Duodenal mucosa (tissue), 2 donors: ENCODE measurements around the gene MLKL.

ENCODE experiments used
- H3K27ac ChIP-seq: one replicate; pipeline ENCODE4 v1.7.0; 2013; ENCODE audit warnings: low read depth, low read length
- H3K27me3 ChIP-seq, 2 donors: one replicate each; pipeline ENCODE4 v1.7.0; 2013; ENCODE audit warnings: low read length in 2 of 2, control low read depth in 1 of 2; ENCODE audit not compliant: insufficient read depth in 2 of 2, control insufficient read depth in 1 of 2
- H3K36me3 ChIP-seq, 2 donors: one replicate each; pipeline ENCODE4 v1.7.0; 2013; ENCODE audit warnings: low read length in 2 of 2, control low read depth in 1 of 2; ENCODE audit not compliant: insufficient read depth in 2 of 2, control insufficient read depth in 1 of 2
- H3K4me1 ChIP-seq, 2 donors: one replicate each; pipeline ENCODE4 v1.7.0; 2013; ENCODE audit warnings: low read length in 2 of 2, control low read depth in 1 of 2; ENCODE audit not compliant: insufficient read depth in 2 of 2, control insufficient read depth in 1 of 2
- H3K4me3 ChIP-seq, 2 donors: one replicate each; pipeline ENCODE4 v1.7.0; 2013; ENCODE audit warnings: low read length in 2 of 2, low read depth in 1 of 2
- H3K9ac ChIP-seq, 2 donors: one replicate each; pipeline ENCODE4 v1.7.0; 2013; ENCODE audit warnings: low read length in 2 of 2, low read depth in 1 of 2
- H3K9me3 ChIP-seq, 2 donors: one replicate each; pipeline ENCODE4 v1.7.0; 2013; ENCODE audit warnings: low read length in 2 of 2, control low read depth in 1 of 2; ENCODE audit not compliant: control insufficient read depth in 1 of 2

MLKL gene

GRCh38 chr16:74709441-74709877 is 8.8 kb upstream of the MLKL start:
- no peak overlapping the region for H3K4me3 ChIP-seq
- H3K27me3 ChIP-seq, result no peaks in the 10 kb centered on the region
- H3K4me1 ChIP-seq, result peaks cover 0 to 4% of the 10 kb centered on the region in 2 donors
- peak overlapping the region in 1 of 2 donors; percentile 20 for H3K9ac ChIP-seq
- H3K27ac ChIP-seq, result no peak overlapping the region
- no peaks in the 10 kb centered on the region for H3K36me3 ChIP-seq
- H3K9me3 ChIP-seq, result no peaks in the 10 kb centered on the region

GRCh38 chr16:74700116-74700437 is 585 bp downstream of the MLKL start:
- Histone ChIP-seq H3K4me1 (peaks cover 22 to 24% of the 10 kb centered on the region in 2 donors), H3K36me3 (peaks cover 3 to 5% of the 10 kb centered on the region in 2 donors), H3K9ac (peak overlapping the region; percentile 76 to 95), H3K27me3 (no peaks in the 10 kb centered on the region), H3K9me3 (no peaks in the 10 kb centered on the region), H3K4me3 (peak overlapping the region; percentile 89 to 98), H3K27ac (peak overlapping the region; percentile 77)

- peak overlapping the region; percentile 89 to 98 for H3K4me3 ChIP-seq
- H3K9me3 ChIP-seq, result no peaks in the 10 kb centered on the region
- peak overlapping the region in 1 of 2 donors; percentile 95 for H3K9ac ChIP-seq
- H3K27ac ChIP-seq, result no peak overlapping the region
- peaks cover 4 to 7% of the 10 kb centered on the region in 2 donors for H3K36me3 ChIP-seq
- peaks cover 22 to 24% of the 10 kb centered on the region in 2 donors for H3K4me1 ChIP-seq
- H3K27me3 ChIP-seq, result no peaks in the 10 kb centered on the region
Observed at GRCh38 chr16:74699666-74700065, 996 bp downstream of the MLKL start.

- no peak overlapping the region for H3K27ac ChIP-seq
- peaks cover 9 to 13% of the 10 kb centered on the region in 2 donors for H3K36me3 ChIP-seq
- peaks cover 22 to 24% of the 10 kb centered on the region in 2 donors for H3K4me1 ChIP-seq
- H3K9me3 ChIP-seq, result no peaks in the 10 kb centered on the region
- H3K4me3 ChIP-seq, result peak overlapping the region; percentile 46 to 51
- no peaks in the 10 kb centered on the region for H3K27me3 ChIP-seq
- H3K9ac ChIP-seq, result peak overlapping the region in 1 of 2 donors; percentile 36
Observed at GRCh38 chr16:74698222-74698621, 2.4 kb downstream of the MLKL start.

GRCh38 chr16:74695450-74696422 is 4.9 kb downstream of the MLKL start:
- Histone ChIP-seq H3K27me3 (no peaks in the 10 kb centered on the region), H3K27ac (no peak overlapping the region), H3K36me3 (peaks cover 28 to 30% of the 10 kb centered on the region in 2 donors), H3K4me1 (peaks cover 11 to 16% of the 10 kb centered on the region in 2 donors), H3K9ac (no peak overlapping the region), H3K9me3 (no peaks in the 10 kb centered on the region), H3K4me3 (peak overlapping the region; percentile 56 to 64)

- H3K4me3 ChIP-seq, result no peak overlapping the region
- H3K4me1 ChIP-seq, result peaks cover 0 to 5% of the 10 kb centered on the region in 2 donors
- H3K36me3 ChIP-seq, result peaks cover 33 to 41% of the 10 kb centered on the region in 2 donors
- no peak overlapping the region for H3K9ac ChIP-seq
- H3K27me3 ChIP-seq, result no peaks in the 10 kb centered on the region
- no peak overlapping the region for H3K27ac ChIP-seq
- no peaks in the 10 kb centered on the region for H3K9me3 ChIP-seq
Observed at GRCh38 chr16:74691093-74691855, 9.4 kb downstream of the MLKL start.

- H3K36me3 ChIP-seq, result peaks cover 11 to 51% of the 10 kb centered on the region in 2 donors
- H3K27me3 ChIP-seq, result no peaks in the 10 kb centered on the region
- H3K9ac ChIP-seq, result no peak overlapping the region
- H3K9me3 ChIP-seq, result no peaks in the 10 kb centered on the region
- no peak overlapping the region for H3K27ac ChIP-seq
- H3K4me3 ChIP-seq, result no peak overlapping the region
- no peaks in the 10 kb centered on the region for H3K4me1 ChIP-seq
Observed at GRCh38 chr16:74682556-74682955, 18.1 kb downstream of the MLKL start.

GRCh38 chr16:74680681-74681080 is 20.0 kb downstream of the MLKL start:
- H3K9ac ChIP-seq, result no peak overlapping the region
- no peaks in the 10 kb centered on the region for H3K4me1 ChIP-seq
- H3K36me3 ChIP-seq, result peaks cover 19 to 59% of the 10 kb centered on the region in 2 donors
- H3K27me3 ChIP-seq, result no peaks in the 10 kb centered on the region
- no peak overlapping the region for H3K27ac ChIP-seq
- H3K4me3 ChIP-seq, result no peak overlapping the region
- no peaks in the 10 kb centered on the region for H3K9me3 ChIP-seq

GRCh38 chr16:74679983-74680382 is 20.7 kb downstream of the MLKL start:
- Histone ChIP-seq H3K9me3 (no peaks in the 10 kb centered on the region), H3K4me3 (no peak overlapping the region), H3K4me1 (no peaks in the 10 kb centered on the region), H3K27ac (no peak overlapping the region), H3K36me3 (peaks cover 16 to 59% of the 10 kb centered on the region in 2 donors), H3K9ac (no peak overlapping the region), H3K27me3 (no peaks in the 10 kb centered on the region)

GRCh38 chr16:74677868-74678267 is 22.8 kb downstream of the MLKL start:
- peaks cover 21 to 69% of the 10 kb centered on the region in 2 donors for H3K36me3 ChIP-seq
- H3K27me3 ChIP-seq, result no peaks in the 10 kb centered on the region
- H3K4me3 ChIP-seq, result no peak overlapping the region
- H3K27ac ChIP-seq, result no peak overlapping the region
- H3K4me1 ChIP-seq, result no peaks in the 10 kb centered on the region
- H3K9me3 ChIP-seq, result no peaks in the 10 kb centered on the region
- no peak overlapping the region for H3K9ac ChIP-seq
